Pulmonary artery endothelial cell (primary cell): Measurements from ENCODE around the gene RAB11B. TPM values are rescaled to one million over a fixed set of nuclear protein-coding genes. Genes with fewer than 3 reads are reported as not detected.
"Not testable (repeated sequence)": the region's sequence is repeated elsewhere in the genome, so short reads cannot be mapped to it uniquely, and the experiment has no call there.

Experiments
- DNase-seq: peaks from one replicate; pipeline ENCODE4 v3.0.0-alpha.2; 2011; ENCODE audit warnings: low read depth, low spot score
- total RNA-seq: library from RNA; depleted of rRNA; stranded (reverse); fragments of >200 nt; gene quantifications from 2 replicates; pipeline ENCODE4 v1.2.3, GENCODE V29; 2014

RAB11B gene
- 38.4 and 51.9 TPM in 2 replicates for total RNA-seq

- DNase-seq, result peak; percentile 99
Observed at GRCh38 chr19:8389891-8390616, at the start of gene RAB11B. TSS of gene RAB11B (plus strand) at chr19:8390360. CDS start at chr19:8390417, 57 bp downstream.

GRCh38 chr19:8341504-8341903, 48.7 kb upstream of the RAB11B start:
- DNase-seq, result not testable (repeated sequence)

- no peak for DNase-seq
Observed at GRCh38 chr19:8342316-8342683, 47.9 kb upstream of the RAB11B start.

GRCh38 chr19:8342684-8343482, 47.3 kb upstream of the RAB11B start, which contains the start of gene KANK3:
TSS of gene KANK3 (minus strand) at chr19:8343262. CDS start at chr19:8337828, 5,434 bp downstream.
- peak; percentile 93 for DNase-seq

GRCh38 chr19:8343483-8343844, 46.7 kb upstream of the RAB11B start:
- DNase-seq, result no peak

GRCh38 chr19:8349629-8350372, 40.4 kb upstream of the RAB11B start:
- not testable (repeated sequence) for DNase-seq

- DNase-seq, result no peak
Observed at GRCh38 chr19:8352134-8352827, 37.9 kb upstream of the RAB11B start.

- DNase-seq, result not testable (repeated sequence)
Observed at GRCh38 chr19:8352845-8353244, 37.3 kb upstream of the RAB11B start.

GRCh38 chr19:8355631-8356402, 34.3 kb upstream of the RAB11B start:
- DNase-seq, result peak; percentile 97

GRCh38 chr19:8357007-8357521, 33.1 kb upstream of the RAB11B start:
- DNase-seq, result no peak

- DNase-seq, result no peak
Observed at GRCh38 chr19:8358948-8359347, 31.2 kb upstream of the RAB11B start.

GRCh38 chr19:8360196-8360595, 30.0 kb upstream of the RAB11B start:
- DNase-seq, result no peak

GRCh38 chr19:8361921-8362793, 28.0 kb upstream of the RAB11B start:
- DNase-seq, result peak; percentile 98

- no peak for DNase-seq
Observed at GRCh38 chr19:8363803-8364771, 26.1 kb upstream of the RAB11B start, which contains the start of gene ANGPTL4. TSS of gene ANGPTL4 (plus strand) at chr19:8364155. CDS start at chr19:8364322, 167 bp downstream.

GRCh38 chr19:8366121-8366581, 24.0 kb upstream of the RAB11B start:
- no peak for DNase-seq

GRCh38 chr19:8366961-8367326, 23.2 kb upstream of the RAB11B start:
- DNase-seq, result no peak

- DNase-seq, result peak; percentile 94
Observed at GRCh38 chr19:8367327-8368001, 22.7 kb upstream of the RAB11B start.
